GM19240 (cell line): ENCODE data around the gene MPIG6B.

Experiments
- DNase-seq: peaks from one replicate; pipeline ENCODE4 v3.0.0; 2011; ENCODE audit warnings: low spot score; ENCODE audit not compliant: insufficient read length

MPIG6B gene, protein sequence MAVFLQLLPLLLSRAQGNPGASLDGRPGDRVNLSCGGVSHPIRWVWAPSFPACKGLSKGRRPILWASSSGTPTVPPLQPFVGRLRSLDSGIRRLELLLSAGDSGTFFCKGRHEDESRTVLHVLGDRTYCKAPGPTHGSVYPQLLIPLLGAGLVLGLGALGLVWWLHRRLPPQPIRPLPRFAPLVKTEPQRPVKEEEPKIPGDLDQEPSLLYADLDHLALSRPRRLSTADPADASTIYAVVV

DNA sequence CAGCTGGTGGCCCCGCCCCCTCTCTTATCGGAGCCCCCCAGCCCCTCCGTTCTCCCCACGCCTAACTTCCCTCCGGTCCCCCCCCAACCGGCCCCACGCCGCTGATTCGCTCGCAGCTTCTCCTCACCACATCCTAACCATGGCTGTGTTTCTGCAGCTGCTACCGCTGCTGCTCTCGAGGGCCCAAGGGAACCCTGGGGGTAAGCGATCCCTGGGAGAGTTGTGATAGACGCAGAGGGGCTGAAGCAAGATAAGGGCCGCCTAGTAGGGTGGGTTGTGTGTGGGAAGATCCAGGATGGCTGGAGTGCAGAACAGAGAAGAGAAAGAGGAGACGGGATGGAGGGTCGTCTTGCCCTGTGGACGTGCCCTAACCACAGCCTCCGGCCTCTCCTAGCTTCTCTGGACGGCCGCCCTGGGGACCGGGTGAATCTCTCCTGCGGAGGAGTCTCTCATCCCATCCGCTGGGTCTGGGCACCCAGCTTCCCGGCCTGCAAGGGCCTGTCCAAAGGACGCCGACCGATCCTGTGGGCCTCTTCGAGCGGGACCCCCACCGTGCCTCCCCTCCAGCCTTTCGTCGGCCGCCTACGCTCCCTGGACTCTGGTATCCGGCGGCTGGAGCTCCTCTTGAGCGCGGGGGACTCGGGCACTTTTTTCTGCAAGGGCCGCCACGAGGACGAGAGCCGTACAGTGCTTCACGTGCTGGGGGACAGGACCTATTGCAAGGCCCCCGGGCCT is at the start of gene MPIG6B:
TSS of gene MPIG6B (plus strand) at position 129 of the 735 bp plus-strand sequence. CDS start at position 140, 11 bp downstream.
- DNase-seq = no peak

DNA sequence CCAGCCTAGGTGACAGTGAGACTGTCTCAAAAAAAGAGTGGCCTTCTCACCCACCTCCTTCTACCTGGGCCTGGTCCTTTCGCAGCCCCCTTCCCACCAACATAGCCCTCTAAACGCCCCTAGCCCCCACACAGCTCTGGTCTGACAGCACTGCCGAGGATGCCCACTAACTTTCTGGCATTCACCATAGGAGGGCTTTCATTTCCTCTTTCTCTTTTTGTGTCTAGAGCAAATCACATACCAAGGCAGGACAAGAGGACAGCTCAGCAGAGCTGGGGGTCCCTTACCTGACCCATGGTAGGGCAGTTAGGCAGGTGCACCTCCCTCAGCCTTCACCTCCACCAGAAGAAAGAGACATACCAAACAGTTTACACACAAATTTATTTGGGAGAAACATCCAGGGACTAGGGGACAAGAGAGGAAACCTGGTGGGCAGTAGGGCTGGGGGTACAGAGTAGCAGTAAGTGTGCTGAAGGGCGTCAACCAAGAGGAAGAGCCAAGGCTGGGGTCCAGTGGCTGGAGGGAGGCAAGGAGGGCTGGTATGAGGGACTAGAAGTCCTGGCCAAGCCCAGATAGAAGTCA is 46.8 kb upstream of the MPIG6B start:
- no peak for DNase-seq

DNA sequence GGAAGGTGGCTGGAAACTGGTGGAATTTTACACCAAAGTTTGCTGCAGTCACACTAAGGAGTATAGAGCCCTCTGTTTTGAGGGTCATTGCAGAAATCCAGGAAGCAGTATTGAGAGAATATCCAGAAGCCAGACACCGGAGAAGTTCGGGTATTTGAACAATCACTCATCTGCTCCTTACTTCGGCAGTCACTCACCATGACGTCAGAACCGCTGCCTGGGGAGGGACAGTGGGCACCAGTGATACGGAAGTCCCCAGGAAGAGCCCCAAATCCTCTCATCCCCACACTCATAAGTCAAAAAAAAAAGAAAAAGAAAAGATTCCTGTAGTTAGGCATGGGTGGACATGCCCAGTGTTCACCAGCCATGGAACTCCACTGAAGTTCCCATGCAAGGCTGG is 46.3 kb upstream of the MPIG6B start:
- DNase-seq = no peak

DNA sequence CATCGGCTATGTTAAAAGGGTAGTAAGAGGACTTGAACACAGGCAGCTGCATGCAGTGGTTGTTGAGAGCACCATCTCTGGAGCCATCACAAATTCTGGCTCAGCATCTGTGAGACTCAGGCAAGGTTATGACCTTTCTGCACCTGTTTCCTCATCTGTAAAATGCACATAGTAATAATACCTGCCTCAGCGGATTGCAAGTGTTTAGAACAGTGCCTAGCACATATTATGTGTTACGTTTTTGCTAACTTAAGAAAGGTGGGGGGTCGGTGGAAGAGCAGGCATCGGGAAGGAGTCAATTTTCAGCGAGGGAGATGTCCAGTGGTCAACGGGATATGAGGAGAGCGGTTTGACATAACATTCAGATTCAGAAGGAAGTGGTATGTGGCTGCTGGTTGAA is 45.2 kb upstream of the MPIG6B start:
- DNase-seq = no peak

DNA sequence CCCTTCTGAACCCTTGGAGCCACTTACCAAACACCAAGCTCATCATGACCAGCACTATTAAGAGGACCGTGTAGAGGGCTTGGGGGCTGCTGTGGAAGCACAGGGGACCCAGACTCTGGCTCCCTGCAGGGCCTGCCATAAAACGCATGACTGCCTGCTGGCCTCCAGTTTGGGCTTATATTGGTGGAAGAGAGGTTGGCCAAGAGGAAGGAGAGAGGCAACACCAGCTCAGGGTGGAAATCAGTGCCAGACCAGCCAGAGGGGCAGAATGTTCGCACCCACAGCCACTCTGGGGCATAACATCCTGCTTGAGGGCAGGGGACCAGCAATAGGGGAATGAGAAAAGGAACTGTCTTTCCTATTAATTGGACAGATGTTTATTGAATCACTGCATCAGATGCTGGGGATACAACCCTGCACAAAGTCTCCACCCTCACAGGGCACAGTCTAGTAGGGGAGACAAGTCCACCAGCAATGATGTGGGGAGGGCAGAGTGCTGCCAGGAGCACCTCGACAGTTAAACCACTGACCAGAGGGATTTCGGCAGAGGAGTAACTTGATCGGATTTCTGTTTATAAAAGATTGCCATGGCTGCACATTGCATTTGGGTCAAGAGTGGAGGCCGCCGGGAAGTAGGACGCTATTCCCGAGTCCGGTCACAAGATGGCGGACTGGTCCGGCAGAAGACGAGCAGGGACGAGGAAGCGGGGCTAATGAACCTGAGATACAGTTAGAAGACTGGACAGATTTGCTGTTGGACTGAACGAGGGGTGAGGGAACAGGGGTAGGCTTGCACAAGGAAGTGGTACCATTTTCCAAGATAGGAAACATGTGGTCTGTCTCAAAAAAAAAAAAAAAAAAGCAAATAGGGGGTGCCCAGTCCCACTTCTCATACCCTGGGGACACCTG is 42.7 kb upstream of the MPIG6B start, which contains the start of gene LY6G5C:
TSS of gene LY6G5C (minus strand) at position 842 of the 909 bp plus-strand sequence. CDS start at position 148, 694 bp downstream.
- DNase-seq = peak; percentile 71

DNA sequence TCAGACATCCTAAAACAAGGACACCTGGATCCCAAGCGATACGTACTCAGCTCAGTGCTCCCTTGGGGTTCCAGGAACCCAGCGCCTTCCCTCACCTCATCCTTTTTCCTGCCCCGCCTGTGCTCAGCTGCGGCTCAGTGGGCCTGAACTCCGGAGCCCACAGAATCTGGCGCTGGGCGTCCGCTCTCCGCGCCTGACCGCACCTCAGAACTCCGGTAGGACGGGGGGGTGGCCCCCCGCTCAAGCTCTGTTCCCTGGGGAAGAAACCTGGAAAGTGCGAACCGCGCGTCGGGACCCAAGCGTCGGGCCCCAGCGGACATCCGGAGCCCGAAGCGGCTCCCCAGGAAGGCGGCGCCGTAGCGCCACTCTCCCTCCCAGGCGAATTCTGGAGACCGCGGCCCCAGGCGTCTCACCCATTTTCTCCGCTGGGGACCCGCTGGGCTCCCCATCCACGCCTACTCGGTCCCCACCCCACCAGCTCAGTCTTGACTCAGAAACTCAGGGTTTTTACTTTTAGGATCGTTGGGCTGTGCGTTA is 42.0 kb upstream of the MPIG6B start:
- no peak for DNase-seq

DNA sequence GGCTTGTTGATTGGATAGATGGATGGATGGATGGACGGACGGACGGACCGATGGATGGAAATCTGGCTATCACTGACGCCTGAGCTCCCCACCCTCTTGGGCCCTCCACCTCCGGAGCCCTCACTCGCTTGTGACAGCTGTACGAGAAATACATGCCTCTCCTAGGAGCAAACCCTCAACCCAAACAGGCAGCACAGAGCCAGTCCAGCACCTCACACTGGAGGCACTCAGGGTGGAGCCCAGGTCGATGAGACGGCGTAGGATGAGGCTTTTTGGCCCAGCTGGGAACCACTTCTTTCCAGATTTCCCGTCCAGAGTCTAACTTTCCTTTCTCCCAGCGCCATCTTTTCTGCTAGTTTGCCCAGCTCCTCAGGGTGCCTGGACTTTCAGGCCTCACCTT is 39.6 kb upstream of the MPIG6B start:
- no peak for DNase-seq

DNA sequence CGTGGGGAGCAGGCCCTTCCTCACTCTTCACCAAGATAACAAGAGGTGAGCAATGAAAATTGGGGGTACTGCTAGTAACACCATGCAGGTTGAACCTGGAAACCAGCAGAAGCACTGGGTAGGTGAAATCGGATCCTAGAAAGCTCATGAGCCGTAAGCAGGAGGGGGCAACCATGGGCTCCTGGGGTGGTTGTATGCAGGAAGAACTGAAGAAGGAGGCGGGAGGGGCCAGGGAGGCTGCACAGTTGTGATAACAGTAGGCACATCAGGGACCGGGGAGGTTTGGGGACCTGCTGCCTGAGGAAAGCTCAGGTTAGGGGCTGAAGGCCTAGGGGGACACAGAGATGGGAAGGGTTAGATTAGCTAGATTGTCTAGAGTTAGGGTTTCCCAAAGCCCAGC is 36.7 kb upstream of the MPIG6B start:
- no peak for DNase-seq

DNA sequence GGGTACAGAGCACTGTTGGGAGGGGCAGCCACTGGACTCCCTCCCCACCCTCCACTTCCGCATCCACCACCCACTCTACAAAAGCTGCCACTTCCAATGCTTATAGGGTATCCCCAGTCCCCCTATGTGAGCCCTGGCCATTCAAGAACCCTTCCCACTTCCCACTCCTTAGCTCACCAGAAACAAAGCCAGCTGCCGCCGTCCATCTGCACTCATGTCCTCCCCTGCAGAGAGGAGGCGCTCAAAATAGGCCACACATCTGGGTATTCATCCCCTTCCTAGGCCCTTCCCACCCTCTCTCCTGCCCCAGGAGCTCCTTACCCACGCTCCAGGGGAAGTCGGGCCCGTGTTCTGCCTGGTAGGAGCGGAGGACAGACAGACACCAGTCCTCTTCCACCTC is 35.9 kb upstream of the MPIG6B start:
- no peak for DNase-seq

DNA sequence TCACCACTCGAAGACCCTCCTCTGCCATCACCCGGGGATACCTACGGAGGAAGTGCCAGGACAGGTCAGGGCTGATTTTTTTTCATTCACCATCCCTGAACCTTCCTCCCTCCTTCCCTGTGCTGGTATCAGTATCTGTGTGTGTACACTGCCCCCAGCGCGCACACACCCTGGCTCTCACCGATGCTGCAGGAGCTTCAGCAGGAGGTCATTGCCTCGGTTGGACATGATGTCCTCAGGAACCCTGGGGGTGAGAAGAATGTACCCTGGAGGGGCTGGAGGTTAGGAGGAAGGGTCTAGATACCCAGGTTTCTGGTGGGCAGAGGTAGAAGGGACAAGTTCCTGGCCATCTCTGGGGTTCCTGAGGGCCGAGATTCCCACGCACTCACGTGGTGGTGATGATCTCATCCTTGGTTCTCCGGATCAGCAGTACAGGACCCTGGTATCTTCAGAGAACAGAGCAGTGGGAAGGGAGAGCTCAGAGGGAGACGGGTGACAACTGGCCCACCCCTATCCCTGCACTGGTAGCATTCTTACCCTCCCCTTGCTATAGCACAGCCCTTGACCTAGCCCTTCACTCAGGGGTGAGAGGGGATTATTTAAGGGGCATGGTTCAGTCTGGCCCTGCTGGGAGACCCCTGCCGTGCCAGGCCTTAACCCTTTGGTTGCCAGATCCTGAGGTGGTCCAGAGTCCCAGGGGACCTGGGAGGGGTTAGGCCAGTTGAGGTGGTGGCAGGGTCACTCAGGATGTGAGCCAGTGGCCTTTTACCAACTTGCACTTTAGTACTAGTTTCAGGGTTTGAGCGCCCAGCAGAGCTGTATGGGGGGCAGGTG is 35.1 kb upstream of the MPIG6B start:
- no peak for DNase-seq

DNA sequence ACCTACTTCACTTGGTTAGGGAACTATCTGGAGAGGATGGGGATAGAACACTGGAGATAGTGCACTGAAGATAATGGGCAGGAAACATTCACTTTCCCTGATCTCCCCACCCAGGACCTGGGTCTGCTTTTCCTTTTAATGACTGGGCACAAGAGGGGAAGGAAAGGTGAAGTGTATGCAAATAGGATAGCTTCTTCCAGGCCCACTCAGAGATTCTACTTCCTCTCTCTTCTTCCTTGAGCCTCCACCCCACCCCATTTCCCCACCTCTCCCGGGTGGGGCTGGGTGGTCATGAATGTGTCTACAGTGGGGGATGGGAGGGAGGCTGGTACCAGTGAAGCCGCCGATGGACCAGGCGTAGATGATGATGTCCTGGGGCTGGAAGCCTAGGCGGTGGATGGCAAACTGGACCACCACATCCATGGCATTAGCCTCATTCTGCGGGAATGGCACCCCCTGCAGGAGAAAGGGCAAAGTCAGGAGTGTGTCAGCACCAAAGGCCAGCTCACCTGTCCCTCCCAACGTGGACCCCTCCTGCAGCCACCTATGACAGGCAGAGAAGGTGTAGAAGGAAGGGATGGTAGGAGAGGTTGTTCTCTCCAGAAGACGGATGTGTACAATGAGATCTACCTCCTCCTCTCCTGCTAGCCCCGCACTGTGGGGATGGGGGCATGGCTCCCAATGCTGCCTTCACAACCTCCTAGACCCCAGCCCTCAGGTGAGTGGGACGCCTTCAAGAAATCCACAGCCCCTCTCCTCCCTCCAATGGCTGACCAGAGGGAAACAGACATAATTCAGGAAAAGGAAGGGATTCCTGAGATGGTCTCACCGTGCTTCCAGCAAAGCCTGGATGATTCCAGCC is 33.7 kb upstream of the MPIG6B start:
- DNase-seq = no peak

DNA sequence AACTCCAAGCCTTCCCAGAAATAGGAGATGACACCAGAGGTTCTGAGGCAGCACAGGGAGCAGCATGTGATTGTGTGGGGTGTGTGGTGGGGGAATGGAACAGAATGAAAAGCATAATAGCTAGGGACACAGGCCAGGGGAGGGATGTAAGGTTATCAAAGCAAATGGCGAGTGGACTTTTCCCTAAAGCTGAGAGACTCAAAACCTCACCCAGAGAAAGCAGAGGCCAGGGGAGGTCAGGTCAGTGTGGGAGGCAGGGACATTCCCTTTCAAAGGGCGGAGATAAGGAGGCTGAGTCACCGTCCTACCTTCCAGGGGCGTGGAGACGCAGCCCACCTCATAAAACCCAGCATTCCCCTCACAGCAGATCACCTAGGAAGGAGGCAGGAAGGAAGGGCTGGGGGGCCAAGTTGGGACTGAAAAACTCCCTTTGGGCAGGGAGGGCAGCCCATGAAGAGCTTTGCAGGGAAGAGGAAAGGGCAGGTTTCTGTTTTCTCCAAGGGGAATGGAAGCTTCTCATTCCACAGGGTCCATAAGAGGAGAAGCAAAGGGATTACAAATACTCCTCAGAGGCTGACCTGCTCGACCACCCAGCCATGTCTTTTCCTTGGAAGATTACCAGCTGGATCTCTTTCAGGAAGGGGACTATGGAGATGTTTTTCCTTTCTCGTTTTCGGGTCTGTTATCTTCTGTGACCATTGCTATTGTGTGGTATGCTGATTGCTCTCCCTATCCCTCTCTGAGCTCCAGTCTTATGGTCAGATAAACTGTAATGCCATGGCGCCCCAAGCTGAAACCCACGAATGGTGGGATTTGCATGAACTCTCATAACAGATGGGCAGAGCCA is 32.7 kb upstream of the MPIG6B start:
- no peak for DNase-seq

DNA sequence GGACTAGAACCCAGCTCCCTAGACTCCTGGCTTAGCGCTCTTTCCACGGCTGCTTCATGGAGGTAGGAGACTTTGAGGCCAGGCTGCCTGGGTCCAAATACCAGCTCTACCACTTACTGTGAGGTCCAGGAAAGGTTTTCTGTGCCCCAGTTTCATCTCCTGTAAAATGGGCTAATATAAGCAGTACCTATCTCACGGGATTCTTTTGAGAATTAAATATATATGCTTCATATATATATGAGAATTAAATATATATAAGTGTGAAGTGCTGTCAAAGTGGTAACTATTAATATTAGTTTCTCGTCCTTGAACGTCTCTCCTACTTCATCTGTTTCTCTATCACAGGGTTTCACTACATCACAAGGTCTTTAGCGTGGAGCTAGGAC is 32.1 kb upstream of the MPIG6B start:
- no peak for DNase-seq

DNA sequence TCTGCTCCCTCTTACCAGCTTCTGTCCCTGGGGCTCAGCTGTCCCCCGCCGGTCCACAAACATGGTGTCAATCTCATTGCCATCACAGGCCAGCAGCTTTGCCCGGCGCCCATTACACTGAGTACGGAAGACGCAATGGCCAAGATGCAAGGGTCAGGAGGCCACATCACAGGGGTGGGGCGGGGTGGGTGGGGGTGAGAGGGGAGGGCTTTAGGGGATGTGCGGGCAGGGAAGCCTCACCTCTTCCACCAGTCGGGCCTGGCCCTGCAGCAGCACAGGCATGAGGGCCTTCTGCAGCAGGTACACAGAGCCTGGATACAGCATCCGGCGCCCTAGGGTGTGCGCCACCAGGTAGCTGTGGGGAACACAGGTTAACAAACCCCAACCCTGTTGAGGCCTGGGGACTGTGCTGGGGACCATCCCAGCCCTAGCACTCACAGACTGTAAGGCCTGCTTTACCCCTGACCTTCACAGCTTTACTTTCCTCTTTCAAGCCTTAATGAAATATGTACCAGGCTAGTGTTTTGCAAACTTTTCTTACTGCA is 31.5 kb upstream of the MPIG6B start:
- no peak for DNase-seq

DNA sequence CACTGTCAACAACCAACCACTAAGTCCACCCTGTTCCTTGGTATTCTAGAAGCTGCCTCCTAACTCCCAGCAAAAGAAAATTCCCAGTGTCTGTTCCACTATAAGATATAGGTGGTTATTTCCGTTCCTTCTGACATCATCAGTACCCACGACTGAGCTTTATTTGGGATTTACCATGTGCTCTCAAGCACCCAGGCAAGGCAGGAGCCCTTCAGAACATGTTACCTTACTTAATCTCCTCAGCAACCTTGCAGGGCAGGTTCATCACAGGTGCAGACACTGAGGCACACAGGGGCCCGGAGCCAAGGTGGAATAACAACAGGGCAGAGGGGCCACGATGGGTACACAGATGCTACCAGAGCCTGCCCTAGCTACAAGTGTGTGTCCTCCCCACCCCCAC is 30.8 kb upstream of the MPIG6B start:
- DNase-seq = no peak

DNA sequence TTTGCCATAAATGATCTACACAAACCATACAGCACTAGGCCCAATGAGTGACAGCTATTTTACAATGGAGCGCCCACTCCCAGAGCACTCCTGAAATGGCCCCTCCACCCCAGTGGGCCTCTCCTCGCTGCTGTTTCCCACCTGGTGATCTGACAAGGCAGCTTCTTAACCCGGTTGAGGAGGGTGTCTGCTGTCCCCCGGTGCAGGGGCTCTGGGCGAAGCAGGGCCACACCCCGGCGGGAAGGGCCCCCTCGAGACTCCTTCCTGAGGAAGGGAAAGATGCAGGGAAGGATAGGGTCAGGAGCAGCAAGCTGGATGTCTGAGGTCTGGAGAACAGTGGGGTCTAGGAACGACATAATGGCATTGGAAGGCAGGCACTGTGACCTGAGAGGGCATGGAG is 30.3 kb upstream of the MPIG6B start:
- no peak for DNase-seq

DNA sequence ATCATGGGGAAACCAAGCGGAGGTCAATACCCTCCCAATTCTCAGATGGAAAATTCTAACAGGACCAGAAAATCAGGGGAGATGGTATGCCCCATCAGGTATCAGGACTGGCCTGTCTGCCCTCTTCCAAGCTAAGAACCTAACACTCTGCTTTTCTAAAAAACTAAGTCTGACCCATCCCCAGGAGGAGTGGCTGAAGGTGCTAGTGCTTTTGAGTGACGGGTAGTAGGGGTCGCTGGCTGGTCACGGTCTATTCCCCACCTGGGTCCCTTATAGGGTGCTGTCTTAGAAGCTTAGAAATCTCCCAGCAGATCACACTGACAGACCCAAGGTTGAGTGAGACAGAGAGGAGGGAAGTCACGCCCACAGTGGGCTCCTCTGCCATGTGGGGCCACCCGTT is 29.6 kb upstream of the MPIG6B start:
- DNase-seq = no peak

DNA sequence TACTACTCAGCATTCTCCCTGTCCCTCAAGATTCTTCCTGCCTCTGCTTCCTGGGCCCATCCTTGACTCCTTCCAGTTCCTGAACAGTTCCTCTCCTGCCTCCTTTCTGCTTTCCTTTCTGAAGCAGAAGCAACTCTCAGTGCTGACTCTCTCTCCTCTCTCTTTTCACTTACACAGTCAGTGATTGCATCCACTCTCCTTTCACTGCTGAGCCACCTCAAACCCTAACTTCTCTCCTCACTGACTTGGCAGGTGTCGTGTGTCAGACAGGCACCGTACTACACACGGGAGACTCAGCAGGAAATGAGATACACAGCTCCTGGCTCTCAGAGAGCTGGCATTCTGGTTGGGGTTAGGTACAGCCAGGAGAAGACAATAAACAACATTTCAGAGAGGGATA is 25.6 kb upstream of the MPIG6B start:
- no peak for DNase-seq
